C1 segment of cervical spinal cord (tissue), 14 donors: ENCODE data around the gene ARF1.

Experiments used
- DNase-seq, 14 donors: peaks; one replicate each; lab custom pipeline; 2025; lab: John Stamatoyannopoulos, UW

ARF1 gene

DNA sequence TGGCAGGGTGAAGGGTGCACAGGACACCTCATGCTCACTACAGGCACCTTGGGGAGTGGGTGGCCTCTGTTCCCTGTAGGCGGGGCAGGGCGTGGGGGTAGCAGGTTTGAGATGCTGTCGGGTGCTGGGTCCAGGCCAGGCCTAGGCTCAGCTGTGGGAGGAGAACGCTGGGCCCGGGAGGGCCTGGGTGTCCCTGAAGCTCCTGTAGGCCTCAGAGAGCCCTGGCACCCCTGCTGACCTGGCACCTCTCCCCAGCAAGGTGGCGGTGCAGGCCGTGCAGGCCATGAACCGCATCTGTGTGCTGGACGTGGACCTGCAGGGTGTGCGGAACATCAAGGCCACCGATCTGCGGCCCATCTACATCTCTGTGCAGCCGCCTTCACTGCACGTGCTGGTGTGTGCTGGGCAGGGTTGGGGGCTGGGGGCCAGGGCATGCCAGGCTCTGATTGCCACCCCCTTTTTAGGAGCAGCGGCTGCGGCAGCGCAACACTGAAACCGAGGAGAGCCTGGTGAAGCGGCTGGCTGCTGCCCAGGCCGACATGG, 64.7 kb downstream of the ARF1 start:
- DNase-seq: no peak

DNA sequence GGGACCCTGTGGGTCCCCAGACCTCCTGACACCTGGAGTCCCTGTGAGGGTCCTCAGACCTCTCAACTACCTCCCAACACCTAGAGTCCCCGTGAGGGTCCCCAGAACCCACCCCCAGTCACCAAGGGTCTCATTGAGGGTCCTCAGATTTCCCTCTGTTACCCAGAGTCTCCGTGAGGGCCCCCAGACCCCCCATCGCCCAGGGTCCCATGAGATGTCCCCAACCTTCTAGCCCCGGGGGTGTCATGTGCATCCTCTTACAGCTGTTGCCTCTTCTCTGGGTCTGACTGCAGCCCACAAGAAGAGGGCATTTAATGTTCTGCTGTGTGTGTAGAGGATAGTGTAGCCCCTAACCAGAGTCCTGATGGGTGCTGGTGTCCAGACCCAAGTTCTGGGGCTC, 65.3 kb downstream of the ARF1 start:
- no peak for DNase-seq

DNA sequence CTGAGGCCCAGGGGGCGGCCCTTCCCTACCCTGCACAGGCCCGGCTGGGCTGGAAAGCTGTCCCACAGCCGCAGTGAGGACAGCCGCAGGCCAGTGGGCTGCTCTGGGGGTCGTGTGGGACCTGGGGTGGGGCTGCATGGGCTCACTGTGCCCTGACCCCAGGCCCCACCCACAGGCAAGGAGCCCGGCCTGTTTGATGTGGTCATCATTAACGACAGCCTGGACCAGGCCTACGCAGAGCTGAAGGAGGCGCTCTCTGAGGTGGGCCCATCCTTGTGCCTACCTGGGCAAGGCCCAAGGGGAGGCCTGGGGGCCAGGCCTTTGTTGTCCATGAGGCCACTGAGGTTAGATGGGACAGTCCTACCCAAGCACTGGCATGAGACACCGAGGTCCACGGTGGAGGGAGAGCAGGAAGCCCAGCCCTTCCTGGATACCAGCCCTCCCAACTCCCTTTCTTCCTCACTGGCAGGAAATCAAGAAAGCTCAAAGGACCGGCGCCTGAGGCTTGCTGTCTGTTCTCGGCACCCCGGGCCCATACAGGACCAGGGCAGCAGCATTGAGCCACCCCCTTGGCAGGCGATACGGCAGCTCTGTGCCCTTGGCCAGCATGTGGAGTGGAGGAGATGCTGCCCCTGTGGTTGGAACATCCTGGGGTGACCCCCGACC, 65.8 kb downstream of the ARF1 start:
- no peak for DNase-seq
